PC-3 (cell line): ENCODE results near the gene TADA2A. TPM values are rescaled to one million over a fixed set of nuclear protein-coding genes. Genes with fewer than 3 reads are reported as not detected.

Experiments used
- ATAC-seq: fragments of 200-7000 bp; cut with Tn5 transposase; 2 replicates; pipeline ENCODE4 v1.9.1; 2020; ENCODE audit warnings: mild to moderate bottlenecking, moderate library complexity
- BruUV-seq: library from RNA; stranded (reverse); fragments of 400-500 nt; replicated peaks from 2 replicates; lab custom pipeline; 2021; lab: Mats Ljungman, UMichigan
- CTCF ChIA-PET: fragments of 300-600 bp; sonication (Branson Sonifier 250); formaldehyde crosslinking; loops from one replicate; lab custom pipeline; 2022; ENCODE audit warnings: antibody characterized with exemption; lab: Charles Lee
- POLR2A ChIA-PET: fragments of 300-600 bp; sonication (Branson Sonifier 250); formaldehyde crosslinking; loops from one replicate; lab custom pipeline; 2022; ENCODE audit warnings: antibody characterized with exemption; ENCODE audit not compliant: unreplicated experiment; lab: Charles Lee
- DNase-seq: peaks from one replicate; pipeline ENCODE4 v3.0.0-alpha.2; 2015
- H2AFZ ChIP-seq: fragments of 300-600 bp; sonication (generic); 2 replicates; pipeline ENCODE4 v1.6.0; 2016; ENCODE audit warnings: antibody characterized with exemption, low read length
- H3F3A ChIP-seq: fragments of 300-600 bp; sonication (generic); one replicate; pipeline ENCODE4 v1.6.0; 2017; ENCODE audit warnings: antibody characterized with exemption, low read length, control low read depth, mild to moderate bottlenecking; ENCODE audit not compliant: unreplicated experiment
- H3K27ac ChIP-seq: fragments of 300-600 bp; sonication (generic); 2 replicates; pipeline ENCODE4 v1.5.1; 2016; ENCODE audit warnings: mild to moderate bottlenecking, low read length
- H3K27me3 ChIP-seq: fragments of 300-600 bp; sonication (generic); 2 replicates; pipeline ENCODE4 v1.6.1; 2016; ENCODE audit warnings: low read length, mixed read lengths
- H3K36me3 ChIP-seq: fragments of 300-600 bp; sonication (generic); 2 replicates; pipeline ENCODE4 v1.6.1; 2016; ENCODE audit warnings: low read depth, mixed run types, low read length, mixed read lengths
- H3K4me1 ChIP-seq: fragments of 300-600 bp; sonication (generic); 2 replicates; pipeline ENCODE4 v1.5.1; 2016; ENCODE audit warnings: low read length; ENCODE audit not compliant: insufficient read depth
- H3K4me2 ChIP-seq: fragments of 300-600 bp; sonication (generic); 2 replicates; pipeline ENCODE4 v1.6.0; 2016; ENCODE audit warnings: low read length
- H3K4me3 ChIP-seq: fragments of 300-600 bp; sonication (generic); 2 replicates; pipeline ENCODE4 v1.5.1; 2016; ENCODE audit warnings: mild to moderate bottlenecking, low read length, mixed read lengths
- H3K79me2 ChIP-seq: fragments of 300-600 bp; sonication (generic); 2 replicates; pipeline ENCODE4 v1.6.1; 2017; ENCODE audit warnings: low read length, mixed read lengths
- H3K9ac ChIP-seq: fragments of 300-600 bp; sonication (generic); 2 replicates; pipeline ENCODE4 v1.6.0; 2016; ENCODE audit warnings: mild to moderate bottlenecking, low read length
- H3K9me2 ChIP-seq: fragments of 300-600 bp; sonication (generic); replicated peaks from 2 replicates; pipeline ENCODE4 v1.6.1; 2016; ENCODE audit warnings: mixed run types, low read length, mixed read lengths
- H3K9me3 ChIP-seq: fragments of 300-600 bp; sonication (generic); 2 replicates; pipeline ENCODE4 v1.6.1; 2016; ENCODE audit warnings: low read length, mixed read lengths
- H4K20me1 ChIP-seq: fragments of 300-600 bp; sonication (generic); 2 replicates; pipeline ENCODE4 v1.6.1; 2016; ENCODE audit warnings: low read length, mixed read lengths
- EZH2 ChIP-seq: fragments of 300-600 bp; sonication (generic); IDR thresholded peaks from one replicate; pipeline ENCODE4 v1.6.1; 2017; ENCODE audit warnings: antibody characterized with exemption, mild to moderate bottlenecking, low read length; ENCODE audit not compliant: unreplicated experiment
- EZH2phosphoT487 ChIP-seq: fragments of 300-600 bp; sonication (generic); IDR thresholded peaks from 2 replicates; pipeline ENCODE4 v1.6.1; 2018; ENCODE audit warnings: mild to moderate bottlenecking, antibody characterized with exemption, low read length, borderline replicate concordance
- intact Hi-C: fragments of 100-400 bp; cut with micrococcal nuclease; formaldehyde crosslinking; loops from 2 replicates; pipeline ENCODE4 v1.9.0; 2023
- total RNA-seq: library from RNA; depleted of rRNA; stranded (reverse); fragments of >200 nt; gene quantifications from 2 replicates; pipeline ENCODE4 v1.2.3, GENCODE V29; 2014
- TF ChIP-seq, protein P1 (sequence below): fragments of 300-600 bp; sonication (generic); conservative IDR thresholded peaks from 2 replicates; pipeline ENCODE4 v1.5.1; 2017; ENCODE audit warnings: antibody characterized with exemption, low read depth, mild to moderate bottlenecking, low read length

TADA2A gene
- total RNA-seq, 1 experiment from 2014 or later: 16.5 TPM

DNA sequence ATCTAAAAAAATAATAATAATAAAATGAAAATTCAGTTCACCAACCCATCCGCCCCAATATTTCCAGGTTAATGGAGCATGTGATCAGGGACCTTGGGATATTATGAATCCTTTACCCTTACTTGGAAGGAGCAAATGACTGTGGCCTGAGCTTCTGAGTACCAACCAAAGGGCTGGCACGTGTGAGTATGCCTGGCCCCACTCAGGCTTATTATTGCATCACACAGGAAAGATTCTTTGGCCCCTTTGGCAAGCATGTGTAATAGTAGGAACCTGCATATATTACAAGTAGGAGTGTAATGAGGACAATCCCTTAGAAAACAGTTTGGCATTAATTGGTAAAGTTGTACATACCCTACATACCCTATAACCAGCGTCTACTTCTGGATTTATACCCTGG lies 38.1 kb upstream of the TADA2A start:
- no peak for ATAC-seq
- H3K27me3 ChIP-seq: no peaks in the 10 kb centered on the region
- no peaks in the 10 kb centered on the region for H4K20me1 ChIP-seq
- TF ChIP-seq EZH2 (no peak), EZH2phosphoT487 (no peak)
- TF ChIP-seq, protein P1, sequence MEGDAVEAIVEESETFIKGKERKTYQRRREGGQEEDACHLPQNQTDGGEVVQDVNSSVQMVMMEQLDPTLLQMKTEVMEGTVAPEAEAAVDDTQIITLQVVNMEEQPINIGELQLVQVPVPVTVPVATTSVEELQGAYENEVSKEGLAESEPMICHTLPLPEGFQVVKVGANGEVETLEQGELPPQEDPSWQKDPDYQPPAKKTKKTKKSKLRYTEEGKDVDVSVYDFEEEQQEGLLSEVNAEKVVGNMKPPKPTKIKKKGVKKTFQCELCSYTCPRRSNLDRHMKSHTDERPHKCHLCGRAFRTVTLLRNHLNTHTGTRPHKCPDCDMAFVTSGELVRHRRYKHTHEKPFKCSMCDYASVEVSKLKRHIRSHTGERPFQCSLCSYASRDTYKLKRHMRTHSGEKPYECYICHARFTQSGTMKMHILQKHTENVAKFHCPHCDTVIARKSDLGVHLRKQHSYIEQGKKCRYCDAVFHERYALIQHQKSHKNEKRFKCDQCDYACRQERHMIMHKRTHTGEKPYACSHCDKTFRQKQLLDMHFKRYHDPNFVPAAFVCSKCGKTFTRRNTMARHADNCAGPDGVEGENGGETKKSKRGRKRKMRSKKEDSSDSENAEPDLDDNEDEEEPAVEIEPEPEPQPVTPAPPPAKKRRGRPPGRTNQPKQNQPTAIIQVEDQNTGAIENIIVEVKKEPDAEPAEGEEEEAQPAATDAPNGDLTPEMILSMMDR: no peak
- CTCF ChIA-PET: no interaction called here
- no peak for DNase-seq
- no TSS peak for BruUV-seq
- H3K4me3 ChIP-seq: no peak overlapping the region
- no peak overlapping the region for H3K4me2 ChIP-seq
- H3K9me2 ChIP-seq: no peaks in the 10 kb centered on the region
- H2AFZ ChIP-seq: no peak overlapping the region
- no peak overlapping the region for H3K9ac ChIP-seq
- no peaks in the 10 kb centered on the region for H3K79me2 ChIP-seq
- no peak overlapping the region for H3K27ac ChIP-seq
- no peaks in the 10 kb centered on the region for H3F3A ChIP-seq
- H3K36me3 ChIP-seq: no peaks in the 10 kb centered on the region
- POLR2A ChIA-PET: no interaction called here
- H3K4me1 ChIP-seq: no peaks in the 10 kb centered on the region
- intact Hi-C loops: no loop called here
- H3K9me3 ChIP-seq: no peaks in the 10 kb centered on the region

DNA sequence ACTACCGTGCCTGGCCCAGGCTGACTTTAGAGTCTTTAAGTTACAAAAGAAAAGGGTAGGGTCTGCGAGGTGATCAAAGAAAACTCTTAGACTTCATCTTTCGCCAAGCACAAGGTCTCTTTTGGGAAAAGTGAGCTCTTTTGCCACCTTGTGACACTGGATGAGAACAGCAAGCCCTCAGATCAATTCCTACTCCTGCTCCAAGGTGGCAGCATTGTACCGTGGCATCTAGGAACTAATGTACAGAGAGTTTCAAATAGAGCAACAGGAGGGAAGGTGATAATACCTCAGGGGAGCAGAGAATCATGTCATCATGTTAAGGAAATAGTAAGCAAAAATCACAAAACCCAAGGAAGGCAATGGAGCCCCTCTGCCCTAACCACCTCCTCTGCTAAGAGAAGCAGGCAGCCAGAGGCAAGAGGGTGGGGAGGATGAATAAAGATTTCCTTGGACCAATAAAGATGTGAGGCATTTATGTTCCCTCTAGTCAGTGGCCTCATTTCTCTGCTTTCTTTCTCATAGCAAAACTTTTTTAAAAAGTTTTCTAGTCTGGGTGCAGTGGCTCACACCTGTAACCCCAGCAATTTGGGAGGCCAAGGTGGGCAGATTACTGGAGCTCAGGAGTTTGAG lies 33.0 kb upstream of the TADA2A start:
- ChIA-PET CTCF (interaction anchor here (0.5 to 1.0 kb wide), 12 partner anchors 15 to 236 kb away, joined by 3 to 13 read pairs (median 4); no protein-coding TSS in a partner anchor), POLR2A (interaction anchor here (0.6 kb wide), 1 partner anchor 103 kb away, joined by 3 read pairs; no protein-coding TSS in a partner anchor)
- Histone ChIP-seq H3K27ac (no peak overlapping the region), H3K4me1 (no peaks in the 10 kb centered on the region), H3K4me3 (no peak overlapping the region), H3K9me2 (no peaks in the 10 kb centered on the region), H3F3A (no peaks in the 10 kb centered on the region), H3K9me3 (no peaks in the 10 kb centered on the region), H4K20me1 (no peaks in the 10 kb centered on the region), H3K79me2 (no peaks in the 10 kb centered on the region), H3K27me3 (no peaks in the 10 kb centered on the region), H3K4me2 (no peak overlapping the region), H3K9ac (no peak overlapping the region), H3K36me3 (no peaks in the 10 kb centered on the region), H2AFZ (peak overlapping the region; percentile 70; the same call in 1 of the 2 replicates)
- ATAC-seq (peak; percentile 86), DNase-seq (peak; percentile 83)
- intact Hi-C loops: loop anchor here (1.0 kb wide), 1 partner anchor 24 kb away; no protein-coding TSS in a partner anchor
- TF ChIP-seq EZH2phosphoT487: no peak
- TF ChIP-seq EZH2: no peak
- TF ChIP-seq, protein P1: peak; percentile 97
- BruUV-seq: no TSS peak

DNA sequence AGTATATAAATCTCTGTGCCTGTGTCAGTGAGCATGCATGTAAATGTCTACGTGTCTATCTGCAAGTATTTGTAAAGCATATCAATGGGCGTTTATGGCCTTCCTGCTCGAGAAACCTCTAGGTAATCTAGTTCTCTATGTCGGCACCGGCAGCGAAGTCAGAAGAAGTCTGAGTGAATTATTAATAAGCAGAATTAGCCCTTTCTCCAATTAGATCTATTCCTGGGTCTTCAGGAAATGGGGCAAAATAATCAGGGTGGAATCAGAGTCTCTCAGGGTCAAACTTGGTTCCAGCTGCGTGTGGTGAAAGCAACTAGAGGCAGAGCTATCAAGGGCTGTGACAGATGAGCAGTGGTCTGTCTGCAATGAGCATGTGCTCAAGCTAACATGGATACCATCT lies 31.0 kb upstream of the TADA2A start, which contains the start of gene C17orf78:
TSS of gene C17orf78 (plus strand) at position 280 of the 400 bp plus-strand sequence. CDS start at position 388, 108 bp downstream.
- Histone ChIP-seq H3K4me3 (no peak within 1 kb of the TSS), H3K9ac (no peak within 1 kb of the TSS), H3K4me1 (no peaks in the 10 kb centered on the region), H3K27me3 (no peaks in the 10 kb centered on the region), H3K79me2 (no peaks in the 10 kb centered on the region), H3K27ac (no peak within 1 kb of the TSS), H3K4me2 (no peak within 1 kb of the TSS), H3K9me2 (no peaks in the 10 kb centered on the region), H4K20me1 (no peaks in the 10 kb centered on the region), H3F3A (no peaks in the 10 kb centered on the region), H3K9me3 (no peaks in the 10 kb centered on the region), H2AFZ (no peak within 1 kb of the TSS), H3K36me3 (no peaks in the 10 kb centered on the region)
- no peak for ATAC-seq
- TF ChIP-seq EZH2 (no peak), EZH2phosphoT487 (no peak)
- TF ChIP-seq, protein P1: no peak
- BruUV-seq: no TSS peak
- POLR2A ChIA-PET: no interaction called here
- CTCF ChIA-PET: no interaction called here
- no peak for DNase-seq
- intact Hi-C loops: no loop called here
